HepG2 (cell line): Measurements from ENCODE around the gene ACE. TPM values are rescaled to one million over a fixed set of nuclear protein-coding genes. Genes with fewer than 3 reads are reported as not detected.
A peak's percentile ranks its signal among the peaks of the same experiment; 100 is the strongest.

Experiments
- ATRX ChIP-seq: sonication (generic); formaldehyde crosslinking; IDR thresholded peaks from 2 replicates; pipeline ENCODE4 v1.4.0; 2020; ENCODE audit warnings: missing genetic modification reagents, borderline replicate concordance
- DMAP1 ChIP-seq: IDR thresholded peaks from 2 replicates; pipeline ENCODE4 v1.6.1; 2016
- DNMT3B ChIP-seq: conservative IDR thresholded peaks from 2 replicates; pipeline ENCODE4 v1.6.1; 2016; ENCODE audit warnings: missing biosample characterization, control low read depth
- GABPA ChIP-seq, 2 experiments: IDR thresholded peaks; 2 replicates each; pipeline ENCODE4 v1.6.1; 2011 to 2016; ENCODE audit warnings: low read depth in 2 of 2, low read length in 1 of 2, missing biosample characterization in 1 of 2, missing genetic modification characterization in 1 of 2
- RAD51 ChIP-seq: fragments of 450-650 bp; IDR thresholded peaks from 2 replicates; pipeline ENCODE4 v1.6.1; 2016; ENCODE audit warnings: borderline replicate concordance
- YY1 ChIP-seq: IDR thresholded peaks from 2 replicates; pipeline ENCODE4 v1.6.1; 2011; ENCODE audit warnings: low read length, low read depth, moderate library complexity, mild to moderate bottlenecking; ENCODE audit not compliant: insufficient read depth, insufficient replicate concordance
- ZBTB40 ChIP-seq, 2 experiments: fragments of 450-650 bp in 1 of 2; sonication (generic) in 1 of 2; formaldehyde crosslinking in 1 of 2; IDR thresholded peaks; 2 replicates each; pipeline versions ENCODE4 v1.6.1 to v1.8.0; 2016 to 2022; ENCODE audit warnings: antibody characterized with exemption in 1 of 2, mild to moderate bottlenecking in 1 of 2, missing genetic modification reagents in 1 of 2
- ZHX2 ChIP-seq, 2 experiments: sonication (generic) in 1 of 2; formaldehyde crosslinking in 1 of 2; IDR thresholded peaks; 2 replicates each; pipeline versions ENCODE4 v1.6.1 to v1.9.0; 2014 to 2022; ENCODE audit warnings: antibody characterized with exemption in 1 of 2, borderline replicate concordance in 1 of 2, inconsistent platforms in 1 of 2, low read depth in 1 of 2, missing genetic modification reagents in 1 of 2
- ZMYM3 ChIP-seq: sonication (generic); formaldehyde crosslinking; IDR thresholded peaks from 2 replicates; pipeline ENCODE4 v1.5.1; 2020; ENCODE audit warnings: mild to moderate bottlenecking, missing genetic modification reagents
- ZNF10 ChIP-seq: sonication (generic); formaldehyde crosslinking; IDR thresholded peaks from 2 replicates; pipeline ENCODE4 v1.4.0; 2020; ENCODE audit warnings: mild to moderate bottlenecking, low read depth, missing genetic modification reagents, borderline replicate concordance
- ZNF232 ChIP-seq: sonication (generic); formaldehyde crosslinking; IDR thresholded peaks from 2 replicates; pipeline ENCODE4 v1.4.0; 2020; ENCODE audit warnings: missing genetic modification reagents, borderline replicate concordance
- polyA plus RNA-seq, 8 experiments: library from polyadenylated mRNA; depleted of rRNA in 3 of 8; stranded (reverse) in 7 of 8; unstranded in 1 of 8; fragments of >200 nt; fragmentation: Illumina TruSeq in 4 of 8; extraction: Trizol in 4 of 8; gene quantifications; 2 replicates each; pipeline versions ENCODE4 v1.2.1 to v1.2.3, GENCODE V29; 2011 to 2016; ENCODE audit warnings: low read depth in 4 of 8, missing spikeins in 1 of 8, mixed read lengths in 1 of 8; ENCODE audit not compliant: insufficient read depth in 1 of 8
- total RNA-seq, 5 experiments: library from RNA; depleted of rRNA; stranded (reverse); fragments of >200 nt; fragmentation: Illumina TruSeq; extraction: Trizol; gene quantifications; 2 replicates each; pipeline ENCODE4 v1.2.3, GENCODE V29; 2016; ENCODE audit warnings: low read depth in 1 of 5

Gene ACE
- total and polyA plus RNA-seq, 2 of the 13 experiments (the other 11 are each of a cell fraction or from before 2014, with no cell fraction given): 0.08 to 0.13 TPM

GRCh38 chr17:63516910-63517824, 40.3 kb downstream of the ACE start (continued):
- TF ChIP-seq ZBTB40 (IDR thresholded peaks at IDR 0.05) (no peak), ZBTB40 (CRISPR knock-in tag; IDR thresholded peaks at IDR 0.05) (peak; percentile 59), ATRX (CRISPR knock-in tag) (no peak), ZMYM3 (peak; percentile 26; the same call in 1 of the 2 replicates), DNMT3B (CRISPR knock-in tag) (no peak; the same call in 1 of the 2 replicates), ZNF10 (no peak), RAD51 (no peak), DMAP1 (CRISPR knock-in tag) (no peak), ZNF232 (CRISPR knock-in tag) (no peak), YY1 (no peak), GABPA (IDR thresholded peaks at IDR 0.05; ENCODE audit: low read depth, low read length) (no peak), GABPA (CRISPR knock-in tag; IDR thresholded peaks at IDR 0.05; ENCODE audit: low read depth) (no peak), ZHX2 (IDR thresholded peaks at IDR 0.05; ENCODE audit: low read depth) (no peak), ZHX2 (CRISPR knock-in tag; IDR thresholded peaks at IDR 0.05; ENCODE audit: borderline replicate concordance) (no peak)
